Stomach (tissue), 4 donors: ENCODE data around the gene RASD1.

Source experiments
- EP300 ChIP-seq: sonication (generic); formaldehyde crosslinking; IDR thresholded peaks from one replicate; pipeline ENCODE4 v1.6.1; 2017; ENCODE audit warnings: antibody characterized with exemption
- POLR2A ChIP-seq, 4 donors: fragments of 450-650 bp; IDR thresholded peaks; one replicate each; pipeline ENCODE4 v1.6.1; 2016; ENCODE audit warnings: antibody characterized with exemption in 4 of 4, control low read depth in 2 of 4, mild to moderate bottlenecking in 1 of 4, moderate library complexity in 1 of 4
- TF ChIP-seq, protein P1 (sequence below), 7 experiments: fragments of 450-650 bp in 4 of 7; fragments of 200-600 bp in 3 of 7; sonication (generic) in 3 of 7; IDR thresholded peaks; one replicate each; pipeline ENCODE4 v1.5.1; 2016 to 2019; ENCODE audit warnings: antibody characterized with exemption in 7 of 7, control low read depth in 2 of 7, mild to moderate bottlenecking in 1 of 7

DNA sequence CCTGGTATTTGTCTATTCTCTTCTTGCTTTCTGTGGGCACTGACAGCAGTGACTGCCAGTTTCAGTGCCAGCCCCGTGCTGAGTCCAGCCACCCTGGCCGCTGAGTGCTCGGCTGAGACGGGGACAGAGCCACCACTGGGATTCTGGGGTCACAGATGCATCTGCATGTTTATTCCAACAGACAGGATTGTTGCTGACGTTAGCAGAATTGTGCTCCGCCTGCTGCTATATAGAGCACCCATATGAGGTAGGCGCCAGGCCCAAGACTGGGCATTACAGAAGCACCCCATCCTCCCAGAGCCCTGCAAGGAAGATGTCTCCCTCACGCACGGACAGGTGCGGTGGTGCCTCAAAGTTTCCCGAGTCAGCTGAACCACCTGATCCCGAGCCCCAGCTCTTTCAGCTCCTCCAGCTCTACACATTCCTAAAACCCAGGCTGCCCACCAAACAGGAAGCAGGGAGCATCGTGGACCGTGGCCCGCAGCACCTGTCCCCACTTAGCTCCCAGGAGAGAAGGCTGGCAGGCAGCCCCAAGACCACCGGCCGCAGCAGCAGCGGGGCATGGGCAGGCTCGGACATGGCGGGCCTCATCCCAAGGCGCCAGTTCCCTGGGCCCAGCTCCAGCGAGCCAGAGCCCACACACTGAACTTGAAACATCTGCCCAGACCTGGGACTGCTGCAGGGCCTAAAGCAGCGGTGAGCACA is 44.9 kb upstream of the RASD1 start:
- no peak for TF ChIP-seq EP300
- TF ChIP-seq, protein P1, sequence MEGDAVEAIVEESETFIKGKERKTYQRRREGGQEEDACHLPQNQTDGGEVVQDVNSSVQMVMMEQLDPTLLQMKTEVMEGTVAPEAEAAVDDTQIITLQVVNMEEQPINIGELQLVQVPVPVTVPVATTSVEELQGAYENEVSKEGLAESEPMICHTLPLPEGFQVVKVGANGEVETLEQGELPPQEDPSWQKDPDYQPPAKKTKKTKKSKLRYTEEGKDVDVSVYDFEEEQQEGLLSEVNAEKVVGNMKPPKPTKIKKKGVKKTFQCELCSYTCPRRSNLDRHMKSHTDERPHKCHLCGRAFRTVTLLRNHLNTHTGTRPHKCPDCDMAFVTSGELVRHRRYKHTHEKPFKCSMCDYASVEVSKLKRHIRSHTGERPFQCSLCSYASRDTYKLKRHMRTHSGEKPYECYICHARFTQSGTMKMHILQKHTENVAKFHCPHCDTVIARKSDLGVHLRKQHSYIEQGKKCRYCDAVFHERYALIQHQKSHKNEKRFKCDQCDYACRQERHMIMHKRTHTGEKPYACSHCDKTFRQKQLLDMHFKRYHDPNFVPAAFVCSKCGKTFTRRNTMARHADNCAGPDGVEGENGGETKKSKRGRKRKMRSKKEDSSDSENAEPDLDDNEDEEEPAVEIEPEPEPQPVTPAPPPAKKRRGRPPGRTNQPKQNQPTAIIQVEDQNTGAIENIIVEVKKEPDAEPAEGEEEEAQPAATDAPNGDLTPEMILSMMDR (IDR thresholded peaks at IDR 0.05) = no peak
- TF ChIP-seq POLR2A (IDR thresholded peaks at IDR 0.05) = no peak
